C4-2B (cell line): ENCODE data around the gene CCNO.

ENCODE experiments used
- CTCF ChIP-seq: fragments of 450-650 bp; conservative IDR thresholded peaks from 2 replicates; pipeline ENCODE4 v1.5.1; 2017; ENCODE audit warnings: mild to moderate bottlenecking
- ZFX ChIP-seq: fragments of 450-650 bp; IDR thresholded peaks from 2 replicates; pipeline ENCODE4 v1.6.1; 2017

- no peak for TF ChIP-seq CTCF
- no peak for TF ChIP-seq ZFX
Observed at GRCh38 chr5:55230086-55230629, 3.2 kb downstream of the CCNO start.
